ENCODE measurements around the gene FAM170B.
A peak's percentile ranks its signal among the peaks of the same experiment; 100 is the strongest.

FAM170B gene

GRCh38 chr10:49110684-49111319 is 23.0 kb downstream of the FAM170B start:
- TF ChIP-seq CTCF (conservative IDR thresholded peaks at IDR 0.05; ENCODE audit: low read length) = no peak
- no peak for DNase-seq (ENCODE audit: low read depth)
- no peak overlapping the region for H3K4me3 ChIP-seq (ENCODE audit: low read length)

- TF ChIP-seq CTCF (conservative IDR thresholded peaks at IDR 0.05; ENCODE audit: low read length) = no peak
- H3K4me3 ChIP-seq (ENCODE audit: low read length) = no peak overlapping the region
- DNase-seq (ENCODE audit: low read depth) = peak; percentile 93
Observed at GRCh38 chr10:49109669-49110340, 24.0 kb downstream of the FAM170B start.

GRCh38 chr10:49108656-49109055 is 25.2 kb downstream of the FAM170B start:
- no peak for DNase-seq (ENCODE audit: low read depth)
- no peak for TF ChIP-seq CTCF (conservative IDR thresholded peaks at IDR 0.05; ENCODE audit: low read length)
- H3K4me3 ChIP-seq (ENCODE audit: low read length) = no peak overlapping the region

DNA sequence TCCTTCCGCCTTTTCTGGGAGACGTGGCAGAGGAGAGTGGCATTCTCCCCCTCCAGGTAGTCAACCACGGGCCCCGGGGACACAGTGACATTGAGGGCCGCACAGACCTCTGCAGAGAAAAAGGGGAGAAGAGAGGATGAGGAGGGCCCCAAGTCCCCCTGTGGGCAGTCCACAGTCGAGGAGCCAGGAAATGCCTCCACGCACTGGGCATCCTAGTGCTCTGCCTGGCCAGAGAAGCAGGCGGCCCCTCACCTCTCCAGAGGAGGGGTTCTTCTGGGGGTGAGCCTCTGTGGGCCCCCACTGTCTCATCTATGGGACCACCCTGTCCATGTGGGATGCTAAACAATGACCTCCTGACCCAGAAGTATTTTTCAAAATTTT is 25.9 kb downstream of the FAM170B start:
- no peak for TF ChIP-seq CTCF (conservative IDR thresholded peaks at IDR 0.05; ENCODE audit: low read length)
- DNase-seq (ENCODE audit: low read depth) = no peak
- H3K4me3 ChIP-seq (ENCODE audit: low read length) = no peak overlapping the region

DNA sequence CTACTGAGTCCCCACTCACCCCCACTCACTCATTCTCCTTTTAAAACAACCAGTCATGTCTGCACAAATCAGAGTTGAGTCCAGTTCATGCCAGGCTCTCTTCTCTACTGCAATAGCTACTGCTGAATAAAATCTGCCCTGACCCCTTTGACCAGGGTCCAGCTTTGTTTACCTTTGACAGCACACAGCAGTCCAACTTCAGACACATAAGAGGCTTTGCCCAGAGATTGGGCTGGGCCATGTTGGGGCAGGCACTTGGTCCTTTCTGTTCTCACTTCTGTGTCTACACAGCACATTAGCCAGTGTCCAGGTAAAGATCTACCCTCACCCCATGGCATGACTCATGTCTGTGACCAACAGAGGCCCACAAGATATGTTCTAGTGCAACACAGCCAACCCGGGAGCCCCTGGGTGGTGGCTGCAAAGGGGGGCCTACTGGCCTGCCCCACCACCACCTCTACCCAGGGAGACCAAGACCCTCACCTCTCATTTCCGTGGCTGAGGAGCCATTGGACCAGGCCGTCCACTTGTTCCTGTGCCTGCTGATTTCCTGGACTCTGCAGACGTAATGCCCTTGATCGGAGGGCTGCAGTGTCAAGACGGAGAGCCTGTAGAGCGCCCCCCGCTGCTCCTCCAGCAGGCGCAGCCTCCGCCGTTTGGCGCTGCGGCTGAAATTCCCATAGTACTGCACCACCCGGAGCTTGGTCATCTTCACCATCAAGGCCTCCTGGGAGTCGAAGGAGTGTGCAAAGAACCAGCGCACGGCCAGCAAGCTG is 26.5 kb downstream of the FAM170B start:
- TF ChIP-seq CTCF (conservative IDR thresholded peaks at IDR 0.05; ENCODE audit: low read length) = no peak

DNA sequence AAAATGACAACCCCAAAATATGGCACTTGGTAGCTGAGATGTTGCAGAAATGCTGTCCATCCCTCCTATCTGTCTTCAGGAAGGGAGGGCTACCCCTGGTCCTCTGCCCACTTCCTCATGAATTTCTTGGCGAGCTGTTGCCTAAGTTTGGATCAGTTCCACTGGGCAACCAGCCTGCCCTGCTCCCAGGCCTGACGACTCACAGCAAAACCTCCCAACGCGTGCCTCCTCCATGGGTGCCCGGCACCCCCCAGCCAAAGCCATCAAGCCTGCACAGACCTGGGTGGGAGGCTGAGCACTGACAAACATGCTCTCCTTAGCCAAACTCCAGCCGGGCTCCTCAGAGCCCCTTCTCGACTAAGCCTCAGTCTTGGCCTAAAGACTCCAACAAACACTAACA is 27.4 kb downstream of the FAM170B start:
- no peak for TF ChIP-seq CTCF (conservative IDR thresholded peaks at IDR 0.05; ENCODE audit: low read length)
- peak; percentile 67 for DNase-seq (ENCODE audit: low read depth)

More for the DNA sequence above, 26.5 kb downstream of the FAM170B start:
- H3K4me3 ChIP-seq (ENCODE audit: low read length) = no peak overlapping the region
- no peak for DNase-seq (ENCODE audit: low read depth)

More for the DNA sequence above, 27.4 kb downstream of the FAM170B start:
- H3K4me3 ChIP-seq (ENCODE audit: low read length) = no peak overlapping the region

Measured in AG10803 (cell line).